K562 (cell line): ENCODE results near the gene GTF2H4. TPM values are rescaled to one million over a fixed set of nuclear protein-coding genes. Genes with fewer than 3 reads are reported as not detected.

Source experiments
- ATAC-seq: fragments of 200-7000 bp; cut with Tn5 transposase; 3 replicates; pipeline ENCODE4 v1.9.1; 2020; ENCODE audit warnings: moderate library complexity
- BruUV-seq: library from RNA; stranded (reverse); fragments of 400-500 nt; replicated peaks from 2 replicates; lab custom pipeline; 2021; lab: Mats Ljungman, UMichigan
- CTCF ChIA-PET: fragments of 300-600 bp; formaldehyde crosslinking; extraction: SDS; loops from one replicate; lab custom pipeline; 2021; ENCODE audit warnings: low intra/inter-chr PET ratio; lab: Yijun Ruan, JAX
- POLR2A ChIA-PET: fragments of 300-600, 350-650 bp; sonication (Branson Sonifier 250); formaldehyde crosslinking; extraction: SDS; loops from one replicate; lab custom pipeline; 2021; ENCODE audit warnings: antibody characterized with exemption, inconsistent platforms; lab: Yijun Ruan, JAX
- DNase-seq, 4 experiments: peaks; one replicate each; pipeline versions ENCODE4 v3.0.0 to v3.0.0-alpha.2; 2011 to 2018; ENCODE audit warnings: low spot score in 3 of 4, mixed read lengths in 3 of 4; ENCODE audit errors: extremely low read depth in 1 of 4
- FAIRE-seq: peaks from 2 replicates; lab custom pipeline; 2011; peaks lifted over from hg19 to GRCh38; lab: Jason Lieb, UNC
- H2AFZ ChIP-seq: 2 replicates; pipeline ENCODE4 v1.6.0; 2011; ENCODE audit warnings: low read depth, low read length, control low read depth, inconsistent platforms
- H3K27ac ChIP-seq: fragments of 200-600 bp; 3 replicates; pipeline ENCODE4 v1.8.0; 2011; ENCODE audit warnings: low read depth, mild to moderate bottlenecking, control low read depth, inconsistent platforms, low read length, moderate library complexity, mixed read lengths; ENCODE audit errors: extremely low read depth
- H3K27me3 ChIP-seq, 2 experiments: fragments of 300-600 bp in 1 of 2; 2 replicates in 1 of 2; 3 replicates in 1 of 2; pipeline versions ENCODE4 v1.6.0 to v1.8.0; 2011; ENCODE audit warnings: inconsistent platforms in 2 of 2, low read length in 2 of 2, mild to moderate bottlenecking in 1 of 2, mixed read lengths in 1 of 2, moderate library complexity in 1 of 2; ENCODE audit not compliant: control insufficient read depth in 2 of 2, insufficient read depth in 2 of 2
- H3K36me3 ChIP-seq: fragments of 300-600 bp; 3 replicates; pipeline ENCODE4 v1.8.0; 2011; ENCODE audit warnings: mild to moderate bottlenecking, low read length, inconsistent platforms; ENCODE audit not compliant: control insufficient read depth, insufficient read depth
- H3K4me1 ChIP-seq, 2 experiments: fragments of 200-600 bp in 1 of 2; replicated peaks in 1 of 2; 2 replicates in 1 of 2; 3 replicates in 1 of 2; pipeline versions ENCODE4 v1.5.1 to v1.8.0; 2011; ENCODE audit warnings: inconsistent platforms in 2 of 2, low read length in 2 of 2, mild to moderate bottlenecking in 1 of 2, mixed read lengths in 1 of 2, moderate library complexity in 1 of 2; ENCODE audit not compliant: control insufficient read depth in 2 of 2, insufficient read depth in 2 of 2
- H3K4me2 ChIP-seq: 2 replicates; pipeline ENCODE4 v1.6.1; 2011; ENCODE audit warnings: low read length, control low read depth, inconsistent platforms, mixed read lengths; ENCODE audit not compliant: insufficient read depth
- H3K4me3 ChIP-seq: fragments of 200-600 bp; sonication (generic), shearing (Covaris generic); 2 replicates; pipeline ENCODE4 v1.5.1; 2016; ENCODE audit warnings: control low read depth, inconsistent platforms
- H3K79me2 ChIP-seq: fragments of 200-600 bp; 3 replicates; pipeline ENCODE4 v1.8.0; 2011; ENCODE audit warnings: low read length, inconsistent platforms; ENCODE audit not compliant: control insufficient read depth, insufficient read depth
- H3K9ac ChIP-seq, 2 experiments: 2 replicates each; pipeline versions ENCODE4 v1.6.0 to v1.6.1; 2011; ENCODE audit warnings: low read depth in 2 of 2, low read length in 2 of 2, control low read depth in 1 of 2, inconsistent platforms in 1 of 2, mild to moderate bottlenecking in 1 of 2, mixed read lengths in 1 of 2; ENCODE audit not compliant: insufficient read depth in 1 of 2
- H3K9me1 ChIP-seq: one replicate; pipeline ENCODE4 v1.6.0; 2011; ENCODE audit warnings: inconsistent platforms, mild to moderate bottlenecking, low read length, moderate library complexity; ENCODE audit not compliant: control insufficient read depth, insufficient read depth
- H3K9me3 ChIP-seq: replicated peaks from 2 replicates; pipeline ENCODE4 v1.5.1; 2011; ENCODE audit warnings: low read depth, low read length, inconsistent platforms; ENCODE audit not compliant: control insufficient read depth, insufficient read depth
- H4K20me1 ChIP-seq: replicated peaks from 2 replicates; pipeline ENCODE4 v1.6.1; 2011; ENCODE audit warnings: low read length, inconsistent platforms, mixed read lengths; ENCODE audit not compliant: control insufficient read depth, insufficient read depth
- CBFA2T3 ChIP-seq: fragments of 450-650 bp; IDR thresholded peaks from 2 replicates; pipeline ENCODE4 v1.6.1; 2017
- KAT2B ChIP-seq: IDR thresholded peaks from one replicate; pipeline ENCODE4 v1.6.1; 2012; ENCODE audit warnings: low read depth, mild to moderate bottlenecking, control low read depth, inconsistent platforms, low read length, moderate library complexity
- MXD1 ChIP-seq: fragments of 250-450 bp; sonication (Bioruptor Pico); IDR thresholded peaks from 2 replicates; pipeline ENCODE4 v1.8.0; 2021; ENCODE audit warnings: borderline replicate concordance, mild to moderate bottlenecking, moderate library complexity; ENCODE audit not compliant: poor library complexity, severe bottlenecking
- NCOA4 ChIP-seq: fragments of 450-650 bp; IDR thresholded peaks from 2 replicates; pipeline ENCODE4 v1.6.1; 2018; ENCODE audit warnings: mild to moderate bottlenecking; ENCODE audit not compliant: partially characterized antibody
- TARDBP ChIP-seq: fragments of 450-650 bp; IDR thresholded peaks from 2 replicates; pipeline ENCODE4 v1.6.1; 2016
- ZFP30 ChIP-seq: fragments of 250-450 bp; sonication (Bioruptor Pico); IDR thresholded peaks from 2 replicates; pipeline ENCODE4 v1.8.0; 2022; ENCODE audit warnings: moderate library complexity, mild to moderate bottlenecking, inconsistent platforms, borderline replicate concordance
- ZFPM2 ChIP-seq: fragments of 250-450 bp; sonication (Bioruptor Pico); IDR thresholded peaks from 2 replicates; pipeline ENCODE4 v1.5.1; 2022; ENCODE audit warnings: mild to moderate bottlenecking
- WGBS: fragments of 100-300 bp; shearing (Covaris generic); methylation state at CpG from one replicate; pipeline ENCODE4 v1.1.6; 2016; ENCODE audit warnings: low coverage, mixed read lengths; ENCODE audit not compliant: insufficient coverage; ENCODE audit errors: missing lambda C conversion rate; 5-methylcytosine and 5-hydroxymethylcytosine counted together
- in situ Hi-C: fragments of 300-500 bp; cut with MboI; formaldehyde crosslinking; loops from 4 replicates; pipeline ENCODE4 v1.15.0; 2018; ENCODE audit warnings: inconsistent platforms, mixed read lengths
- intact Hi-C: fragments of 100-400 bp; cut with micrococcal nuclease; formaldehyde crosslinking; loops from 2 replicates; pipeline ENCODE4 v1.14.2; 2022
- polyA plus RNA-seq, 8 experiments: library from polyadenylated mRNA; depleted of rRNA in 4 of 8; stranded (reverse) in 5 of 8; unstranded in 3 of 8; fragments of >200 nt; fragmentation: Nextera tagmentation in 2 of 8; fragmentation: Illumina TruSeq in 1 of 8; extraction: Ambion mirVana in 2 of 8; extraction: Trizol in 1 of 8; gene quantifications; 2 replicates each; pipeline versions ENCODE4 v1.2.1 to v1.2.3, GENCODE V29; 2011 to 2014; ENCODE audit warnings: inconsistent platforms in 1 of 8, missing spikeins in 1 of 8
- total RNA-seq, 7 experiments: library from RNA; depleted of rRNA in 6 of 7; stranded (reverse); fragments of >200 nt in 6 of 7; fragmentation: Illumina TruSeq in 2 of 7; extraction: Trizol in 2 of 7; gene quantifications; 2 replicates each; pipeline versions ENCODE4 v1.2.1 to v1.2.3, GENCODE V29; 2011 to 2021; ENCODE audit warnings: low replicate concordance in 1 of 7
- TF ChIP-seq, protein P1 (sequence below): fragments of 250-450 bp; sonication (Bioruptor Pico); IDR thresholded peaks from 2 replicates; pipeline ENCODE4 v1.4.0; 2020; ENCODE audit warnings: mild to moderate bottlenecking

GTF2H4 gene
- total and polyA plus RNA-seq, 9 of the 15 experiments (the other 6 are each of a cell fraction or from before 2014, with no cell fraction given): 3.6 to 86.1 (median 39.6) TPM

DNA sequence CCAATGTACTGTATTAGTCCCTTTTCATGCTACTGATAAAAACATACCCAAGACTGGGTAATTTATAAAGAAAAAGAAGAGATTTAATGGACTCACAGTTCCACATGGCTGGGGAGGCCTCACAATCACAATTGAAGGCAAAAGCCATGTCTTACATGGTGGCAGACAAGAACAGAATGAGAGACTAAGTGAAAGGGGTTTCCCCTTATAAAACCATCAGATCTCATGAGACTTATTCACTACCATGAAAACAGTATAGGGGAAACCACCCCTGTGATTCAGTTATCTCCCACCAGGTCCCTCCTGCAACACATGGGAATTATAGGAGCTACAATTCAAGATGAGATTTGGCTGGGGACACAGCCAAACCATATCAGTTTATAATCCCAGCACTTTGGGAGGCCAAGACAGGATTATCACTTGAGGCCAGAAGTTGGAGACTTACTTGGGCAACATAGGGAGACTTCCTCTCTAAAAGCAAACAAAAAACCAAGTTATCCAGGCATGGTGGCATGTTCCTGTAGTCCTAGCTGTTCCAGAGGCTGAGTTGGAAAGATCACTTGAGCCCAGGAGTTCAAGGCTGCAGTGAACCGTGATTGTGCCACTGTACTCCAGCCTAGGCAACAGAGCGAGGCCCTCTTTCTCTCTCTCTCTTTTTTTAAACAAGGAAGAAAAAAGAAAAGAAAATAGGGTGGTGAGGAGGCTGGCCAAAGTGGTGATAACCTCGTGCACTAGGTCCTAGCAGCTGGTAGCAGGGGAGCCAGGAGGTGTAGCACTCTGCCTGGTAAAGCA, 46.6 kb upstream of the GTF2H4 start:
- ATAC-seq (no peak; the same call in 1 of the 3 replicates), FAIRE-seq (no peak), DNase-seq (no peak)
- POLR2A ChIA-PET: interaction anchor here (0.6 to 1.6 kb wide), 4 partner anchors 14 to 85 kb away, joined by 3 to 9 read pairs (median 6); no protein-coding TSS in a partner anchor
- peak overlapping the region; percentile 51 for H2AFZ ChIP-seq
- H3K4me3 ChIP-seq: no peak overlapping the region
- no peaks in the 10 kb centered on the region for H3K79me2 ChIP-seq
- H3K27ac ChIP-seq: no peak overlapping the region
- H3K36me3 ChIP-seq: no peaks in the 10 kb centered on the region
- no peaks in the 10 kb centered on the region; a peak in 1 of 5 replicates for H3K4me1 ChIP-seq
- H4K20me1 ChIP-seq: no peaks in the 10 kb centered on the region
- H3K4me2 ChIP-seq: no peak overlapping the region
- intact Hi-C loops: no loop called here
- H3K9me1 ChIP-seq: no peaks in the 10 kb centered on the region
- TF ChIP-seq ZFPM2 (CRISPR knock-in tag): no peak
- TF ChIP-seq CBFA2T3: peak; percentile 32
- TF ChIP-seq NCOA4: no peak
- TF ChIP-seq, all 486 proteins: peak for 1
- 14% methylated on average over 2 of the region's 3 CpGs for WGBS
- Histone ChIP-seq H3K9me3 (peaks cover 8% of the 10 kb centered on the region), H3K27me3 (no peaks in the 10 kb centered on the region), H3K9ac (no peak overlapping the region)
- in situ Hi-C loops: no loop called here
- BruUV-seq: no TSS peak
- CTCF ChIA-PET: no interaction called here

- Histone ChIP-seq H3K9ac (no peak overlapping the region), H3K36me3 (no peaks in the 10 kb centered on the region), H3K79me2 (no peaks in the 10 kb centered on the region), H3K4me3 (no peak overlapping the region), H3K9me1 (no peaks in the 10 kb centered on the region), H2AFZ (peak overlapping the region; percentile 51), H3K27ac (no peak overlapping the region), H3K27me3 (no peaks in the 10 kb centered on the region), H3K4me2 (no peak overlapping the region), H4K20me1 (no peaks in the 10 kb centered on the region), H3K9me3 (peaks cover 8% of the 10 kb centered on the region), H3K4me1 (no peaks in the 10 kb centered on the region; a peak in 1 of 5 replicates)
- intact Hi-C loops: no loop called here
- CTCF ChIA-PET: no interaction called here
- 64% methylated on average over 10 of the region's 10 CpGs for WGBS
- POLR2A ChIA-PET: interaction anchor here (0.6 to 1.6 kb wide), 6 partner anchors 11 to 86 kb away, joined by 3 to 9 read pairs (median 4); no protein-coding TSS in a partner anchor
- ATAC-seq: no peak; the same call in 1 of the 3 replicates
- TF ChIP-seq ZFP30 (CRISPR knock-in tag): no peak
- TF ChIP-seq TARDBP: no peak
- TF ChIP-seq, protein P1, sequence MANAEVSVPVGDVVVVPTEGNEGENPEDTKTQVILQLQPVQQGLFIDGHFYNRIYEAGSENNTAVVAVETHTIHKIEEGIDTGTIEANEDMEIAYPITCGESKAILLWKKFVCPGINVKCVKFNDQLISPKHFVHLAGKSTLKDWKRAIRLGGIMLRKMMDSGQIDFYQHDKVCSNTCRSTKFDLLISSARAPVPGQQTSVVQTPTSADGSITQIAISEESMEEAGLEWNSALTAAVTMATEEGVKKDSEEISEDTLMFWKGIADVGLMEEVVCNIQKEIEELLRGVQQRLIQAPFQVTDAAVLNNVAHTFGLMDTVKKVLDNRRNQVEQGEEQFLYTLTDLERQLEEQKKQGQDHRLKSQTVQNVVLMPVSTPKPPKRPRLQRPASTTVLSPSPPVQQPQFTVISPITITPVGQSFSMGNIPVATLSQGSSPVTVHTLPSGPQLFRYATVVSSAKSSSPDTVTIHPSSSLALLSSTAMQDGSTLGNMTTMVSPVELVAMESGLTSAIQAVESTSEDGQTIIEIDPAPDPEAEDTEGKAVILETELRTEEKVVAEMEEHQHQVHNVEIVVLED (CRISPR knock-in tag): no peak
- TF ChIP-seq MXD1 (CRISPR knock-in tag): no peak
- no peak for TF ChIP-seq KAT2B
- in situ Hi-C loops: no loop called here
- BruUV-seq: no TSS peak
- no peak for FAIRE-seq
- peak in 1 of 4 experiments; percentile 8 for DNase-seq
Measured at GRCh38 chr6:30862156-30862875, 45.7 kb upstream of the GTF2H4 start.
